ENCODE data around the gene STK39.
A peak's percentile ranks its signal among the peaks of the same experiment; 100 is the strongest.

STK39 gene

GRCh38 chr2:168241746-168242145, 5.6 kb downstream of the STK39 start:
- DNase-seq (ENCODE audit: low spot score), result no peak

- no peak for DNase-seq (ENCODE audit: low spot score)
These were observed 6.2 kb downstream of the STK39 start for GRCh38 chr2:168241208-168241607.

DNA sequence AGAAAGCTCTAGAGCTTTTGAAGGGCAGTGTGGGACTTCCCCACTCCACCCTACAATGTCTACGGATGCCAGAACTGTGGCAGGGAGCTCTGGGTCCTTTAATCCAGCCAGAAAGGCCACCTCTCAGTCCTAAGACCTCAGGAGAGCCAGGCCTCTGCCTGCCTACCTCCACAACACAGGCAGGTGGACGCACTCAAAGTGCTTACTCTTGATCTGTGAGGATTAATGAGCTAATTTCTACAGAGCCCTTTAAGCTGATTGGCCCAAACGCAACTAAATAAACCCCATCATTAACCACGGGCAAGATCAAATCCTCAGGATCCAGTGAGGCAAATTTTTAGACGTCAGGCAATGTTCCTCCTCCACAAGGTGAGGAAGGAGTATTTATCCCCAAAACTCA, 8.1 kb downstream of the STK39 start:
- DNase-seq (ENCODE audit: low spot score), result no peak

- DNase-seq (ENCODE audit: low spot score), result peak; percentile 38
These were observed 9.7 kb downstream of the STK39 start for GRCh38 chr2:168237741-168238140.

DNA sequence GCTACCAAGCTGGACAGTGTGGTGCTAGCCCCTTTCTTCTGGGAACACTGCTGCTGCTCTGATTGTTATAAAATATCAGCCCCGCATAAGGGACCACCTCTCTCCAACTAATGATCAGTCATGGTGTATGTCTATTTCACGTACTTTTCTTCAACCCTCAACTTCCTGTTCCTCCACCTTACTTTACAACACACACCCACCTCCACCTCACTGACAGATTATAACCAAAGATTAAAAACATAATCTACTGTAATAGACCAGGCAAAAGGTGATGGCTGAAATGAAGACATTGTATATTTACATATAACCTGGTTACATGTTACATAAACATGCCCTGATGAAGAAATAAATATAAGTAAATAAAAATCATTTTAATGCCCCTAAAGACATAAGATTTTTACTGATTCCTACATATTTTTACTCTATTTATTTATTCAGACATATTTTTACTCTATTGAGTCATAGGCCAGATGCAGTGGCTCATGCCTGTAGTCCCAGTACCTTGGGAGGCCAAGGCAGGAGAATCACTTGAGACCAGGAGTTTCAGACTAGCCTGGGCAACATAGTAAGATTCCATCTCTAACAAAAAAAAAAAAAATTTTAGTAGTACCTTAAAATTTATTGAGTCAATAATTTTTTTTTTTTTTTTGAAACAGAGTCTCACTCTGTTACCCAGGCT, 12.8 kb downstream of the STK39 start:
- DNase-seq (ENCODE audit: low spot score), result no peak

- DNase-seq (ENCODE audit: low spot score), result no peak
These were observed 13.5 kb downstream of the STK39 start for GRCh38 chr2:168233726-168234406.

- no peak for DNase-seq (ENCODE audit: low spot score)
These were observed 14.2 kb downstream of the STK39 start for GRCh38 chr2:168233166-168233565.

GRCh38 chr2:168231609-168232241, 15.7 kb downstream of the STK39 start:
- DNase-seq (ENCODE audit: low spot score), result no peak

DNA sequence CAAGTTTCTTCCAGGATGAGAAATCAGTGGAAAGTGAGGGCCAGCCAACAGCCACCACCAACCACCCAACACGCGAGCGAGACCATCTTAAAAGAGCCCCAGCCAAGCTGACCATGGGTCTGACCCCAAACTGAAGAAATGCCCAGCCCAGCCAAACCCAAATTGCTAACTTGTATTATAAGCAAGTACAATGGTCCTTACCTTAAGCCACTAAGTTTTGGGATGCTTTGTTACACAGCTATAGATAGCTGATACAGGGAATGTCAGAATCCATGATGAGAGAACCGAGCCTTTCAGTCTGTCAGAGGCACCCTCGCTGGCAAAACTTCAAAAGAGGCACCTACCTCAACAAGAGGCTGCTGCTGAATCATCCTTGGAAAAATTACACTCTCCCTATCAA, 17.0 kb downstream of the STK39 start:
- DNase-seq (ENCODE audit: low spot score), result no peak

DNA sequence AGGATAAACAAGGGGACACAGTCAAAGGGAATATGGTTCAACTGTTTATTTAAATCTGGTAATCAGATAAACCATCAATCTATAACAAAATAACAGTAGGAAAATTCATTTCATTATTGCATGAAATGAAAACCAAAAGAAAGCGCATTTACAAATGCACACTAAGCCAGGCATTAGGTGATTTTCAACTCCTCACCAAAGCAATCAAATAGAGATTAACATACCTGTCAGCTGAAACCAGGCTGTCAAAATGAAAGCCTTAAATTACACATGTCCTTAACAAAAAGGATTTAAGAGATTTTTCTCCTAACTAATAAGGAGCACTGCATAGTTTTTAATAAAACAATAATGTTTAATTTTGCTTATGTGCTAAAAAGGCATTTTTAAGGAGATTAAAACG, 23.0 kb downstream of the STK39 start:
- no peak for DNase-seq (ENCODE audit: low spot score)

- no peak for DNase-seq (ENCODE audit: low spot score)
These were observed 25.3 kb downstream of the STK39 start for GRCh38 chr2:168222088-168222487.

DNA sequence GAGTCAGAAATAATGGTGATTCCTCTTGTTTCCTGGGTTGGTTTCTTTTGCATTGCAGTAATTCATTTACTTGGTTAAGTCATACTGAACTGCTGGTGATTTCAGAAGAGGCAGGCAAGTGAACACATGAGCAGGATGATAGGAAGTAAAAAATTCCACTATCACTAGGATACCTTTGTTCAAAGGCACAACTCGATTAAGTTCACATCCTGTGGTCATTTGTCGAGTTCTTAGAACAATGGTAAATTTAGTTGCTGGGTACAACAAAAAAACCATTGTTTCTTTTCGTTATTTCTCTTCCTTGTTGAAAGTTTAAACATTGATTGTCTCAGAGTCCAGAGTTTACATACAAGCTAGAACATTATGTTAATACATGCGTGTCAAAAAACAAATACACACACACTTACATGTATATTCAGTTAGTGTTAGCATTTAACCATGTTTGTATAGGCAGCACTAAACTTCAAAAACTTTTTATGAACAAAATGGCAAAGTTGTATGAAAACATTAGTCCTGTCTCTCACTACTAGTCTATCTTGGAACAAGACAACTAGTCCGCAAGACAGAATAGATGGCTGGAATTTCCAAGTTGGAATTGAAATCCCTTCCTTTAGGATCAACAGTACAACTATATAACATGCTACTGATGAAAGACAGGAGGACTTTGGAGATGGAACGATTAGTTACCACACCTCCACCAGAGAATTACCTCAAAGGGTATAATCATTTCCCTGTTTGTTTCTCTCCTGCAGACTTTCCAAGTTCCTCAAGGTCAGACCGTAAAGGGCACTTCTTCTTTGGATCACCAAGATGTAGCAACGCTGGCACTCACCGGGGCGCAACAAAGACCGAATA, 26.2 kb downstream of the STK39 start:
- DNase-seq (ENCODE audit: low spot score), result no peak

DNA sequence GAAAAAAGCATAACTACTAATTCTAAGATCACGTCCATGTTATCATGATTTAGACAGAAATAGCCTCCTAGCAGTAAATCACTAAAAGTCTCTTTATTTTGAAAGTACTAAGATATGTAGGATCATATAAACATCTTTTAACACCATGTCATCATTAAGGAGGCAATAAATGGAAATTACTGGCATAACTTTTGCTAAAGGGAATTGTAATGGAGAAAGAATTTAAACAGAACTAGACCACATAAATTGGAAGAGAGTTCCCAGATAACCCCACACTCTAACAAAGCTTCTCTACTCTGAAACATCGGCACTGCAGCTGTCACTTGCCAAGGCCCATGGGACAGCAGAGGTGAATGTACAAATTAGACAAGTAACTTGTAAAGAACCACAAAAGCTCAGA, 29.5 kb downstream of the STK39 start:
- no peak for DNase-seq (ENCODE audit: low spot score)

GRCh38 chr2:168216351-168217005, 30.9 kb downstream of the STK39 start:
- no peak for DNase-seq (ENCODE audit: low spot score)

DNA sequence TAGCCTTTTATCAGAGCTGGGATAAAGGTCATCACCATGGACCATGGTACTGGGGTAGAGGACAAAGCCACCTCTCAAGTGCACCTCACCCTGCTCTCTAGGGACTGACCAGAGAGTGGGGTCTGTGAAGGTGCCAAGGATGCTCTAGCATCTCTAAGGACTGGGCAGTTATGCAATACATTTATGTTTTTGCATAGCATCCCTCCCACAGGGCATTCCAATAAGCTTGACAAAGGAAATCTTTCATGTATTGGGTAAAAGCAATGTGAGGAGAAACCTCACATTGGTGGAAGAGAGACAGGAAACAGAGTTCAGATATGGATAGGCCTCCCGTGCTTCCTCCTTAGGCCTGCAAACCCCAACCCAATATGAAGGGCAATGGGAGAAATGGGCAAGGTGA, 31.6 kb downstream of the STK39 start:
- DNase-seq (ENCODE audit: low spot score), result no peak

GRCh38 chr2:168212866-168213265, 34.5 kb downstream of the STK39 start:
- DNase-seq (ENCODE audit: low spot score), result no peak

DNA sequence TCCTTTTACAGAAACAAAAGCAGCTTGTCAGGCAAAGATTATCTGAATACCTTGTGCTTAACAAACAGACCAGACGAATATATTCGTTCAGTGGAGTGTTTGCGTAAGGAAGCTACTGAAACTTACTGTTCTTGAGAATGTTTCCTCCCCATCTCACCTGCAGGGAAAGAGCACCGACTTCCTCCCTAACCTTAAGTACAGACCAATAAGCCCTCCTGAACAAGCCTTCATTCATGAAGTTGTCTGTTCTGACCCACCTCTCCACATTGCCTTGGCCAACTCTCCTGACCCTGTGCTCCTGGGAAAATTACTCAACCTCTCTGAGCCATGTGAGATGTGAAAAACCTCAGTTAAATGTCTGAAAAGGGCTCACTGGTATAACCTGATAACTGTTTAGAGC, 35.2 kb downstream of the STK39 start:
- DNase-seq (ENCODE audit: low spot score), result no peak

GRCh38 chr2:168211664-168212163, 35.7 kb downstream of the STK39 start:
- no peak for DNase-seq (ENCODE audit: low spot score)

DNA sequence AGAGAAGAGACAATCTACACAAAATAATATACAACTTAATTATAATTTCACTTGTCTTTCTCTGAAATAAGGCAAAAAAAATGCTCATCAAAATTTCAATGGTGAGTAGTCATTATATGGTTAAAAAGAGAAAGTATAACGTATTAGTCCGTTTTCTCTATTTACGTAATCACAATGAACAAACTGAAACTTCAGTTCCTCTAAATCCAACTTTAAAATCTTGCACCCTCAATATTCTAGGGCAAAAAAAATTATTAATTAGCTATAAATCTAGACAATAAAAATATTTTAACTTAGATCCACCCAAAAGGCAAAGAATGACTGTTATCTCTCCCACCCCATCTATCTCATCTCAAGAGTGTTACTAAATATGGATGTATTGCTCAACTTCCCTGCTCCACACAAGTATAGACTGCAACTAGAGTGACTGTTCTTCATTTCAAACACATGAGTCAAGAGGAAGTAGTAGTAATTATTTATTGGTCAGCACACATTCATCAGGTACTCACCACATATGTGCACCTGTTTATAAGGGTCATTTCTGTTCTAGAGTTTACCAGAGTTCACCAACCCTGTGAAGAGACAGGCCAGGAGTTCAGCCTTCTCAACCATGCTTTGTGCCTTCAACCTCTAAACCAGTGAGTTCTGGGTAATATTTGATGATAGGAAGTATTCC, 36.4 kb downstream of the STK39 start:
- DNase-seq (ENCODE audit: low spot score), result peak; percentile 65

- no peak for DNase-seq (ENCODE audit: low spot score)
These were observed 37.0 kb downstream of the STK39 start for GRCh38 chr2:168210216-168210894.

- DNase-seq (ENCODE audit: low spot score), result no peak
These were observed 38.7 kb downstream of the STK39 start for GRCh38 chr2:168208652-168209051.
